GM23338 (cell line): ENCODE measurements around the gene ALOX12. TPM values are rescaled to one million over a fixed set of nuclear protein-coding genes. Genes with fewer than 3 reads are reported as not detected.

ENCODE experiments used
- ATAC-seq: fragments of 200-7000 bp; cut with Tn5 transposase; 3 replicates; pipeline ENCODE4 v1.9.1; 2020
- DNase-seq: peaks from one replicate; pipeline ENCODE4 v3.0.0-alpha.2; 2015; ENCODE audit warnings: low spot score
- H2AFZ ChIP-seq: fragments of 200-600 bp; sonication (generic); 2 replicates; pipeline ENCODE4 v1.8.0; 2016; ENCODE audit warnings: antibody characterized with exemption, mild to moderate bottlenecking, moderate library complexity
- H3F3A ChIP-seq: fragments of 200-600 bp; sonication (generic); replicated peaks from 2 replicates; pipeline ENCODE4 v1.8.0; 2017; ENCODE audit warnings: antibody characterized with exemption, mixed run types, low read depth
- H3K27ac ChIP-seq: fragments of 200-600 bp; sonication (generic); 2 replicates; pipeline ENCODE4 v1.6.1; 2016; ENCODE audit warnings: low read depth
- H3K27me3 ChIP-seq: fragments of 200-600 bp; sonication (generic); 2 replicates; pipeline ENCODE4 v1.8.0; 2016; ENCODE audit warnings: mild to moderate bottlenecking, mixed run types, moderate library complexity; ENCODE audit not compliant: insufficient read depth
- H3K36me3 ChIP-seq: fragments of 200-600 bp; sonication (generic); 2 replicates; pipeline ENCODE4 v1.8.0; 2016; ENCODE audit warnings: mild to moderate bottlenecking; ENCODE audit not compliant: insufficient read depth
- H3K4me1 ChIP-seq: fragments of 200-600 bp; sonication (generic); 2 replicates; pipeline ENCODE4 v1.8.0; 2016; ENCODE audit warnings: mild to moderate bottlenecking, moderate library complexity; ENCODE audit not compliant: insufficient read depth
- H3K4me2 ChIP-seq: fragments of 200-600 bp; sonication (generic); 2 replicates; pipeline ENCODE4 v1.7.1; 2017; ENCODE audit warnings: mixed run types
- H3K4me3 ChIP-seq: fragments of 200-600 bp; sonication (generic); 2 replicates; pipeline ENCODE4 v1.6.1; 2016; ENCODE audit warnings: mixed run types
- H3K79me2 ChIP-seq: fragments of 200-600 bp; sonication (generic); replicated peaks from 2 replicates; pipeline ENCODE4 v1.8.0; 2017; ENCODE audit warnings: mild to moderate bottlenecking; ENCODE audit not compliant: insufficient read depth
- H3K9me2 ChIP-seq: fragments of 200-600 bp; sonication (generic); 2 replicates; pipeline ENCODE4 v1.8.0; 2017; ENCODE audit not compliant: insufficient read depth
- H4K20me1 ChIP-seq: fragments of 200-600 bp; sonication (generic); replicated peaks from 2 replicates; pipeline ENCODE4 v1.8.0; 2017; ENCODE audit warnings: mild to moderate bottlenecking; ENCODE audit not compliant: insufficient read depth
- H3K27ac Mint-ChIP-seq: 2 replicates; pipeline ENCODE4 v1.8.0; 2020; ENCODE audit warnings: inconsistent platforms, mild to moderate bottlenecking, moderate library complexity, mixed read lengths
- H3K27me3 Mint-ChIP-seq: 3 replicates; pipeline ENCODE4 v1.8.0; 2022; ENCODE audit warnings: low read depth, mild to moderate bottlenecking, moderate library complexity, mixed read lengths, inconsistent platforms; ENCODE audit not compliant: insufficient read depth, poor library complexity
- H3K36me3 Mint-ChIP-seq: 3 replicates; pipeline ENCODE4 v1.8.0; 2021; ENCODE audit warnings: low read depth, mild to moderate bottlenecking, inconsistent platforms, moderate library complexity, mixed read lengths
- H3K4me1 Mint-ChIP-seq: 3 replicates; pipeline ENCODE4 v1.8.0; 2020; ENCODE audit warnings: mild to moderate bottlenecking, inconsistent platforms, mixed read lengths
- H3K4me3 Mint-ChIP-seq: 3 replicates; pipeline ENCODE4 v1.8.0; 2021; ENCODE audit warnings: moderate library complexity, mild to moderate bottlenecking, inconsistent platforms, mixed read lengths
- H3K9me3 Mint-ChIP-seq: 3 replicates; pipeline ENCODE4 v1.8.0; 2020; ENCODE audit warnings: moderate library complexity, mild to moderate bottlenecking, inconsistent platforms, mixed read lengths
- EZH2 ChIP-seq: fragments of 200-600 bp; sonication (generic); IDR thresholded peaks from one replicate; pipeline ENCODE4 v1.8.0; 2017; ENCODE audit warnings: antibody characterized with exemption, mild to moderate bottlenecking, low read depth; ENCODE audit not compliant: unreplicated experiment
- EZH2phosphoT487 ChIP-seq: fragments of 200-600 bp; sonication (generic); IDR thresholded peaks from one replicate; pipeline ENCODE4 v1.8.1; 2018; ENCODE audit warnings: antibody characterized with exemption; ENCODE audit not compliant: unreplicated experiment
- JUNB ChIP-seq: IDR thresholded peaks from one replicate; pipeline ENCODE4 v1.6.1; 2016; ENCODE audit warnings: antibody characterized with exemption; ENCODE audit not compliant: unreplicated experiment
- NANOG ChIP-seq: IDR thresholded peaks from 2 replicates; pipeline ENCODE4 v1.6.1; 2016; ENCODE audit warnings: antibody characterized with exemption, borderline replicate concordance
- STAT1 ChIP-seq: IDR thresholded peaks from one replicate; pipeline ENCODE4 v1.6.1; 2016; ENCODE audit warnings: antibody characterized with exemption; ENCODE audit not compliant: unreplicated experiment
- ZNF114 ChIP-seq: fragments of 250-450 bp; sonication (Bioruptor Pico); IDR thresholded peaks from 2 replicates; pipeline ENCODE4 v1.5.0; 2020; ENCODE audit warnings: mild to moderate bottlenecking, moderate library complexity
- polyA plus RNA-seq: library from polyadenylated mRNA; unstranded; fragments of >200 nt; fragmentation: Nextera tagmentation; extraction: Ambion mirVana; gene quantifications from 2 replicates; pipeline ENCODE4 v1.2.1, GENCODE V29; 2016
- total RNA-seq: library from RNA; depleted of rRNA; stranded (reverse); fragments of >200 nt; shearing (Covaris generic); gene quantifications from 2 replicates; pipeline ENCODE4 v1.2.3, GENCODE V29; 2014
- TF ChIP-seq, protein P1 (sequence below): IDR thresholded peaks from one replicate; pipeline ENCODE4 v1.6.1; 2018; ENCODE audit warnings: antibody characterized with exemption; ENCODE audit not compliant: unreplicated experiment
- TF ChIP-seq, protein P2 (sequence below): IDR thresholded peaks from 2 replicates; pipeline ENCODE4 v1.6.1; 2016; ENCODE audit warnings: antibody characterized with exemption
- TF ChIP-seq, protein P3 (sequence below): fragments of 250-450 bp; sonication (Bioruptor Pico); IDR thresholded peaks from 2 replicates; pipeline ENCODE4 v1.5.0; 2020; ENCODE audit warnings: mild to moderate bottlenecking, moderate library complexity

ALOX12 gene
- total and polyA plus RNA-seq, 2 experiments from 2014 or later: 1.2 to 1.8 TPM

DNA sequence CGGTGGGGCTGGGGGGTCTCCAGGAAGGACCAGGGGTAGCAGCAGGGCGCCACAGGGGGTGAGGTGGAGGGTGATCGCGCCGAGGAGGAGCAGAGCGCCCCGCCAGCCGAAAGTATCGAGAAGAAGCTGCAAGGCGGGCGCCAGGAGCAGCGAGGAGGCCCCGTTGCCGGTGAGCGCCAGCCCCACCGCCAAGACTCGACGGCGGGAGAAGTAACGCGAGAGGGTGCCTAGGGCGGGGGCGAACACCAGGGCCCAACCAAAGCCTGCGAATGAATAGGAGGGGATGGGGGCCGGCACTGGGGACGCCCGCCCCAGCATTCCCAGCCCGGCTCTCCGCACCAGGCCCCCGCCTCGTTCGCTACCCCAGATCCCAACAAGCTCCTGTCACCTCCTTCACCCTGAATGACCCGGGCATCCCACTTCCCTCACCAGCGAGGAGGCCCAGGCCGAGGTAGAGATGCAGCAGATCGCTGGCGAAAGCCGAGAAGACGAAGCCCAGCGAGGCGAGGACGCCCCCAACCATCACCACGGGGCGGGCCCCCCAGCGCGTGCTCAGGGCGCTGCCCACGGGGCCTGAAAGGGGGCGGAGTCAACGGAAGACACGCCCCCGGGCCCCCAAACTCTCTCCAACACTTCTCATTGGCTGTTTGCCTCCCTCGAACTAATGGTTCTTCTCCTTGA lies 46.8 kb downstream of the ALOX12 start:
- H4K20me1 ChIP-seq: peaks cover 6% of the 10 kb centered on the region
- peak overlapping the region; percentile 79 for H3K4me3 ChIP-seq
- H3K79me2 ChIP-seq: no peaks in the 10 kb centered on the region
- H3K27ac Mint-ChIP-seq: no peak overlapping the region
- H2AFZ ChIP-seq: peak overlapping the region; percentile 91; the same call in 1 of the 2 replicates
- no peaks in the 10 kb centered on the region for H3K9me2 ChIP-seq
- peaks cover 18% of the 10 kb centered on the region; the same call in 1 of the 2 replicates for H3K4me1 ChIP-seq
- H3K9me3 Mint-ChIP-seq: no peaks in the 10 kb centered on the region
- H3K4me2 ChIP-seq: peak overlapping the region; percentile 94
- H3K27me3 ChIP-seq: peaks cover 66% of the 10 kb centered on the region
- no peak overlapping the region for H3K27ac ChIP-seq
- peaks cover 3% of the 10 kb centered on the region; the same call in 1 of the 3 replicates for H3K36me3 Mint-ChIP-seq
- peak; percentile 70 for DNase-seq
- H3K4me1 Mint-ChIP-seq: peaks cover 33% of the 10 kb centered on the region
- peak; percentile 18 for ATAC-seq
- H3F3A ChIP-seq: peaks cover 14% of the 10 kb centered on the region; the same call in 1 of the 2 replicates
- peaks cover 46% of the 10 kb centered on the region for H3K27me3 Mint-ChIP-seq
- TF ChIP-seq EZH2: no peak
- no peak for TF ChIP-seq STAT1
- TF ChIP-seq NANOG: no peak
- no peak for TF ChIP-seq JUNB
- TF ChIP-seq EZH2phosphoT487: no peak
- TF ChIP-seq, protein P1, sequence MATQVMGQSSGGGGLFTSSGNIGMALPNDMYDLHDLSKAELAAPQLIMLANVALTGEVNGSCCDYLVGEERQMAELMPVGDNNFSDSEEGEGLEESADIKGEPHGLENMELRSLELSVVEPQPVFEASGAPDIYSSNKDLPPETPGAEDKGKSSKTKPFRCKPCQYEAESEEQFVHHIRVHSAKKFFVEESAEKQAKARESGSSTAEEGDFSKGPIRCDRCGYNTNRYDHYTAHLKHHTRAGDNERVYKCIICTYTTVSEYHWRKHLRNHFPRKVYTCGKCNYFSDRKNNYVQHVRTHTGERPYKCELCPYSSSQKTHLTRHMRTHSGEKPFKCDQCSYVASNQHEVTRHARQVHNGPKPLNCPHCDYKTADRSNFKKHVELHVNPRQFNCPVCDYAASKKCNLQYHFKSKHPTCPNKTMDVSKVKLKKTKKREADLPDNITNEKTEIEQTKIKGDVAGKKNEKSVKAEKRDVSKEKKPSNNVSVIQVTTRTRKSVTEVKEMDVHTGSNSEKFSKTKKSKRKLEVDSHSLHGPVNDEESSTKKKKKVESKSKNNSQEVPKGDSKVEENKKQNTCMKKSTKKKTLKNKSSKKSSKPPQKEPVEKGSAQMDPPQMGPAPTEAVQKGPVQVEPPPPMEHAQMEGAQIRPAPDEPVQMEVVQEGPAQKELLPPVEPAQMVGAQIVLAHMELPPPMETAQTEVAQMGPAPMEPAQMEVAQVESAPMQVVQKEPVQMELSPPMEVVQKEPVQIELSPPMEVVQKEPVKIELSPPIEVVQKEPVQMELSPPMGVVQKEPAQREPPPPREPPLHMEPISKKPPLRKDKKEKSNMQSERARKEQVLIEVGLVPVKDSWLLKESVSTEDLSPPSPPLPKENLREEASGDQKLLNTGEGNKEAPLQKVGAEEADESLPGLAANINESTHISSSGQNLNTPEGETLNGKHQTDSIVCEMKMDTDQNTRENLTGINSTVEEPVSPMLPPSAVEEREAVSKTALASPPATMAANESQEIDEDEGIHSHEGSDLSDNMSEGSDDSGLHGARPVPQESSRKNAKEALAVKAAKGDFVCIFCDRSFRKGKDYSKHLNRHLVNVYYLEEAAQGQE: no peak
- TF ChIP-seq, protein P2, sequence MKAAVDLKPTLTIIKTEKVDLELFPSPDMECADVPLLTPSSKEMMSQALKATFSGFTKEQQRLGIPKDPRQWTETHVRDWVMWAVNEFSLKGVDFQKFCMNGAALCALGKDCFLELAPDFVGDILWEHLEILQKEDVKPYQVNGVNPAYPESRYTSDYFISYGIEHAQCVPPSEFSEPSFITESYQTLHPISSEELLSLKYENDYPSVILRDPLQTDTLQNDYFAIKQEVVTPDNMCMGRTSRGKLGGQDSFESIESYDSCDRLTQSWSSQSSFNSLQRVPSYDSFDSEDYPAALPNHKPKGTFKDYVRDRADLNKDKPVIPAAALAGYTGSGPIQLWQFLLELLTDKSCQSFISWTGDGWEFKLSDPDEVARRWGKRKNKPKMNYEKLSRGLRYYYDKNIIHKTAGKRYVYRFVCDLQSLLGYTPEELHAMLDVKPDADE: no peak
- TF ChIP-seq, protein P3, sequence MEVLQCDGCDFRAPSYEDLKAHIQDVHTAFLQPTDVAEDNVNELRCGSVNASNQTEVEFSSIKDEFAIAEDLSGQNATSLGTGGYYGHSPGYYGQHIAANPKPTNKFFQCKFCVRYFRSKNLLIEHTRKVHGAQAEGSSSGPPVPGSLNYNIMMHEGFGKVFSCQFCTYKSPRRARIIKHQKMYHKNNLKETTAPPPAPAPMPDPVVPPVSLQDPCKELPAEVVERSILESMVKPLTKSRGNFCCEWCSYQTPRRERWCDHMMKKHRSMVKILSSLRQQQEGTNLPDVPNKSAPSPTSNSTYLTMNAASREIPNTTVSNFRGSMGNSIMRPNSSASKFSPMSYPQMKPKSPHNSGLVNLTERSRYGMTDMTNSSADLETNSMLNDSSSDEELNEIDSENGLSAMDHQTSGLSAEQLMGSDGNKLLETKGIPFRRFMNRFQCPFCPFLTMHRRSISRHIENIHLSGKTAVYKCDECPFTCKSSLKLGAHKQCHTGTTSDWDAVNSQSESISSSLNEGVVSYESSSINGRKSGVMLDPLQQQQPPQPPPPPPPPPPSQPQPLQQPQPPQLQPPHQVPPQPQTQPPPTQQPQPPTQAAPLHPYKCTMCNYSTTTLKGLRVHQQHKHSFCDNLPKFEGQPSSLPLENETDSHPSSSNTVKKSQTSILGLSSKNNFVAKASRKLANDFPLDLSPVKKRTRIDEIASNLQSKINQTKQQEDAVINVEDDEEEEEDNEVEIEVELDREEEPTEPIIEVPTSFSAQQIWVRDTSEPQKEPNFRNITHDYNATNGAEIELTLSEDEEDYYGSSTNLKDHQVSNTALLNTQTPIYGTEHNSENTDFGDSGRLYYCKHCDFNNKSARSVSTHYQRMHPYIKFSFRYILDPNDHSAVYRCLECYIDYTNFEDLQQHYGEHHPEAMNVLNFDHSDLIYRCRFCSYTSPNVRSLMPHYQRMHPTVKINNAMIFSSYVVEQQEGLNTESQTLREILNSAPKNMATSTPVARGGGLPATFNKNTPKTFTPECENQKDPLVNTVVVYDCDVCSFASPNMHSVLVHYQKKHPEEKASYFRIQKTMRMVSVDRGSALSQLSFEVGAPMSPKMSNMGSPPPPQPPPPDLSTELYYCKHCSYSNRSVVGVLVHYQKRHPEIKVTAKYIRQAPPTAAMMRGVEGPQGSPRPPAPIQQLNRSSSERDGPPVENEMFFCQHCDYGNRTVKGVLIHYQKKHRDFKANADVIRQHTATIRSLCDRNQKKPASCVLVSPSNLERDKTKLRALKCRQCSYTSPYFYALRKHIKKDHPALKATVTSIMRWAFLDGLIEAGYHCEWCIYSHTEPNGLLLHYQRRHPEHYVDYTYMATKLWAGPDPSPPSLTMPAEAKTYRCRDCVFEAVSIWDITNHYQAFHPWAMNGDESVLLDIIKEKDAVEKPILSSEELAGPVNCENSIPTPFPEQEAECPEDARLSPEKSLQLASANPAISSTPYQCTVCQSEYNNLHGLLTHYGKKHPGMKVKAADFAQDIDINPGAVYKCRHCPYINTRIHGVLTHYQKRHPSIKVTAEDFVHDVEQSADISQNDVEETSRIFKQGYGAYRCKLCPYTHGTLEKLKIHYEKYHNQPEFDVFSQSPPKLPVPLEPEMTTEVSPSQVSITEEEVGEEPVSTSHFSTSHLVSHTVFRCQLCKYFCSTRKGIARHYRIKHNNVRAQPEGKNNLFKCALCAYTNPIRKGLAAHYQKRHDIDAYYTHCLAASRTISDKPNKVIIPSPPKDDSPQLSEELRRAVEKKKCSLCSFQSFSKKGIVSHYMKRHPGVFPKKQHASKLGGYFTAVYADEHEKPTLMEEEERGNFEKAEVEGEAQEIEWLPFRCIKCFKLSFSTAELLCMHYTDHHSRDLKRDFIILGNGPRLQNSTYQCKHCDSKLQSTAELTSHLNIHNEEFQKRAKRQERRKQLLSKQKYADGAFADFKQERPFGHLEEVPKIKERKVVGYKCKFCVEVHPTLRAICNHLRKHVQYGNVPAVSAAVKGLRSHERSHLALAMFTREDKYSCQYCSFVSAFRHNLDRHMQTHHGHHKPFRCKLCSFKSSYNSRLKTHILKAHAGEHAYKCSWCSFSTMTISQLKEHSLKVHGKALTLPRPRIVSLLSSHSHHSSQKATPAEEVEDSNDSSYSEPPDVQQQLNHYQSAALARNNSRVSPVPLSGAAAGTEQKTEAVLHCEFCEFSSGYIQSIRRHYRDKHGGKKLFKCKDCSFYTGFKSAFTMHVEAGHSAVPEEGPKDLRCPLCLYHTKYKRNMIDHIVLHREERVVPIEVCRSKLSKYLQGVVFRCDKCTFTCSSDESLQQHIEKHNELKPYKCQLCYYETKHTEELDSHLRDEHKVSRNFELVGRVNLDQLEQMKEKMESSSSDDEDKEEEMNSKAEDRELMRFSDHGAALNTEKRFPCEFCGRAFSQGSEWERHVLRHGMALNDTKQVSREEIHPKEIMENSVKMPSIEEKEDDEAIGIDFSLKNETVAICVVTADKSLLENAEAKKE (CRISPR knock-in tag): no peak
- TF ChIP-seq ZNF114 (CRISPR knock-in tag): no peak
- no peaks in the 10 kb centered on the region for H3K36me3 ChIP-seq
- peak overlapping the region; percentile 72 for H3K4me3 Mint-ChIP-seq
